HG03520 (cell line): ENCODE data around the gene RAB6B.

Source experiments
- ATAC-seq: cut with Tn5 transposase; IDR thresholded peaks from one replicate; pipeline ENCODE4 v1.9.1; 2021; ENCODE audit warnings: mild to moderate bottlenecking, moderate library complexity; ENCODE audit not compliant: unreplicated experiment

Gene RAB6B

GRCh38 chr3:133881939-133882825 lies 13.5 kb downstream of the RAB6B start:
- ATAC-seq = no peak

GRCh38 chr3:133881492-133881891 lies 14.2 kb downstream of the RAB6B start:
- no peak for ATAC-seq

GRCh38 chr3:133880886-133881455 lies 14.7 kb downstream of the RAB6B start:
- ATAC-seq = no peak

GRCh38 chr3:133880287-133880686 lies 15.4 kb downstream of the RAB6B start:
- peak; percentile 68 for ATAC-seq

- ATAC-seq = no peak
Observed at GRCh38 chr3:133878518-133878917, 17.2 kb downstream of the RAB6B start.

- no peak for ATAC-seq
Observed at GRCh38 chr3:133877221-133877620, 18.5 kb downstream of the RAB6B start.

- ATAC-seq = no peak
Observed at GRCh38 chr3:133874761-133875438, 20.8 kb downstream of the RAB6B start.

GRCh38 chr3:133874344-133874743 lies 21.3 kb downstream of the RAB6B start:
- ATAC-seq = no peak

- ATAC-seq = no peak
Observed at GRCh38 chr3:133872781-133873180, 22.9 kb downstream of the RAB6B start.

GRCh38 chr3:133872161-133872560 lies 23.5 kb downstream of the RAB6B start:
- ATAC-seq = no peak

GRCh38 chr3:133871368-133872090 lies 24.2 kb downstream of the RAB6B start:
- no peak for ATAC-seq

- ATAC-seq = no peak
Observed at GRCh38 chr3:133870822-133871221, 24.9 kb downstream of the RAB6B start.

GRCh38 chr3:133869586-133869985 lies 26.1 kb downstream of the RAB6B start:
- no peak for ATAC-seq

GRCh38 chr3:133868758-133869475 lies 26.8 kb downstream of the RAB6B start:
- no peak for ATAC-seq

GRCh38 chr3:133868186-133868585 lies 27.5 kb downstream of the RAB6B start:
- no peak for ATAC-seq

- no peak for ATAC-seq
Observed at GRCh38 chr3:133866141-133866540, 29.5 kb downstream of the RAB6B start.

GRCh38 chr3:133865136-133865855 lies 30.4 kb downstream of the RAB6B start:
- ATAC-seq = no peak

GRCh38 chr3:133864616-133865015 lies 31.1 kb downstream of the RAB6B start:
- no peak for ATAC-seq

GRCh38 chr3:133863911-133864310 lies 31.8 kb downstream of the RAB6B start:
- no peak for ATAC-seq

GRCh38 chr3:133862161-133862560 lies 33.5 kb downstream of the RAB6B start:
- no peak for ATAC-seq
